Caco-2 (cell line): ENCODE results near the gene SLC25A30. TPM values are rescaled to one million over a fixed set of nuclear protein-coding genes. Genes with fewer than 3 reads are reported as not detected.

Experiments
- BruUV-seq: library from RNA; stranded (reverse); fragments of 400-500 nt; replicated peaks from 2 replicates; lab custom pipeline; 2021; lab: Mats Ljungman, UMichigan
- CTCF ChIA-PET: fragments of 300-600 bp; sonication (Branson Sonifier 250); formaldehyde crosslinking; loops from one replicate; lab custom pipeline; 2022; ENCODE audit warnings: antibody characterized with exemption; lab: Charles Lee
- POLR2A ChIA-PET: fragments of 300-600 bp; sonication (Branson Sonifier 250); formaldehyde crosslinking; loops from one replicate; lab custom pipeline; 2022; ENCODE audit warnings: antibody characterized with exemption; lab: Charles Lee
- DNase-seq, 2 experiments: peaks; one replicate each; pipeline versions ENCODE4 v3.0.0 to v3.0.0-alpha.2; 2020 to 2022
- H3K27me3 ChIP-seq: replicated peaks from 2 replicates; pipeline ENCODE4 v1.6.0; 2011; ENCODE audit warnings: low read length; ENCODE audit not compliant: control insufficient read depth, insufficient read depth
- H3K36me3 ChIP-seq: 2 replicates; pipeline ENCODE4 v1.5.1; 2011; ENCODE audit warnings: low read length; ENCODE audit not compliant: control insufficient read depth, insufficient read depth
- H3K4me1 ChIP-seq: fragments of 250-450 bp; sonication (Bioruptor Pico); 2 replicates; pipeline ENCODE4 v1.5.1; 2020; ENCODE audit warnings: mild to moderate bottlenecking
- H3K4me3 ChIP-seq: 2 replicates; pipeline ENCODE4 v1.5.1; 2011; ENCODE audit warnings: low read depth, mild to moderate bottlenecking, control low read depth, low read length
- H3K9me3 ChIP-seq: fragments of 250-450 bp; sonication (Bioruptor Pico); 2 replicates; pipeline ENCODE4 v1.5.1; 2020; ENCODE audit warnings: mild to moderate bottlenecking, moderate library complexity
- H3K27ac Mint-ChIP-seq: one replicate; pipeline ENCODE4 v1.8.0; 2022; ENCODE audit warnings: mixed read lengths; ENCODE audit not compliant: unreplicated experiment
- H3K27me3 Mint-ChIP-seq: one replicate; pipeline ENCODE4 v1.8.0; 2022; ENCODE audit warnings: mixed read lengths; ENCODE audit not compliant: insufficient read depth, unreplicated experiment
- H3K36me3 Mint-ChIP-seq: one replicate; pipeline ENCODE4 v1.8.0; 2022; ENCODE audit warnings: mild to moderate bottlenecking, mixed read lengths; ENCODE audit not compliant: insufficient read depth, unreplicated experiment
- H3K4me1 Mint-ChIP-seq: one replicate; pipeline ENCODE4 v1.8.0; 2022; ENCODE audit warnings: low read depth, mixed read lengths; ENCODE audit not compliant: unreplicated experiment
- H3K4me3 Mint-ChIP-seq: one replicate; pipeline ENCODE4 v1.8.0; 2022; ENCODE audit warnings: mild to moderate bottlenecking, moderate library complexity, mixed read lengths; ENCODE audit not compliant: unreplicated experiment
- H3K9me3 Mint-ChIP-seq: one replicate; pipeline ENCODE4 v1.8.0; 2022; ENCODE audit warnings: mixed read lengths; ENCODE audit not compliant: unreplicated experiment
- intact Hi-C: fragments of 100-400 bp; cut with micrococcal nuclease; formaldehyde crosslinking; loops from one replicate; pipeline ENCODE4 v1.10.0; 2022; ENCODE audit not compliant: unreplicated experiment
- total RNA-seq: library from RNA; stranded (reverse); gene quantifications from 2 replicates; pipeline ENCODE4 v1.2.3, GENCODE V29; 2022
- TF ChIP-seq, protein P1 (sequence below), 2 experiments: fragments of 200-600 bp in 1 of 2; IDR thresholded peaks; 1 replicate in 1 of 2; 2 replicates in 1 of 2; pipeline versions ENCODE4 v1.5.1 to v1.8.0; 2011 to 2022; ENCODE audit warnings: antibody characterized with exemption in 1 of 2, control low read depth in 1 of 2, inconsistent platforms in 1 of 2, low read depth in 1 of 2, low read length in 1 of 2, mild to moderate bottlenecking in 1 of 2, moderate library complexity in 1 of 2; ENCODE audit not compliant: insufficient read depth in 1 of 2, severe bottlenecking in 1 of 2, unreplicated experiment in 1 of 2

The SLC25A30 gene
- total RNA-seq, 1 experiment from 2014 or later, result 12.2 TPM

DNA sequence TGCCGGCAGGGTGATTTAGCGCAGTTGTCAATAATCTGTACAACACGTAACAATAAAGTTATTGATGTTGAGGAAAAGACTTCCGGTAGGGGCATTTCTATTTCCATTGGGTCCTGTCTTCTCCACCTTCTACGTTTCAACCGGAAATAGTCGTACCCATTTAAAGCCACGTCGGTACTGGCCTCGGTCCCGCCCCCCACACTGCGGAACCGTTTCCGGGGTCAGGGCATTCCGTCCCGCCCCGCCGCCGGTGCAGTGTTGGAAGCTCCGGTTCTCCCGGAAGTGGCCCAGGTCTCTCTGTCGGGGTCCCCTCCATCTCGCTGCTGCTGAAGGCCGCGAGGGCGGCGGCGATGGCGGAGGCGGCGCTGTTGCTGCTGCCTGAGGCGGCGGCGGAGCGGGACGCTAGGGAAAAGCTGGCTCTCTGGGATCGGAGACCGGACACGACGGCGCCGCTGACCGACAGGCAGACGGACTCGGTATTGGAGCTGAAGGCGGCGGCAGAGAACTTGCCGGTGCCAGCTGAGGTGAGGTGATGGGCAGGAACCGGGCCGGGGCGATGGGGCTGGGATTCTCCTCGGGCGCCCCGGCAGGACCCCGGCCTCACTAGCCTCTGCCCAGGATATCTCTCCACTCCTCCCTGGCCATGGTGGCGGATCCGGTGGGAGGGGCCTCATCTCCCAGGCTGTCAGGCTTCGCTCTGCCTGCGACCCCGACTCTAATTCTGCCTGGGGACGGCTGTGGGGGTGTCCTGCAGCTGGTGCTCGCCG, 46.7 kb upstream of the SLC25A30 start, which contains the start of gene COG3:
TSS of gene COG3 (plus strand) at position 253 of the 767 bp plus-strand sequence. CDS start at position 351, 98 bp downstream.
- peaks cover under 1% of the 10 kb centered on the region for H3K9me3 Mint-ChIP-seq
- peak within 1 kb of the TSS; percentile 94 for H3K4me3 Mint-ChIP-seq
- Histone ChIP-seq H3K4me3 (peak within 1 kb of the TSS; percentile 93), H3K36me3 (no peaks in the 10 kb centered on the region), H3K4me1 (peaks cover 42% of the 10 kb centered on the region), H3K9me3 (no peaks in the 10 kb centered on the region; the same call in 1 of the 2 replicates), H3K27me3 (no peaks in the 10 kb centered on the region)
- H3K36me3 Mint-ChIP-seq, result peaks cover 33% of the 10 kb centered on the region
- ChIA-PET POLR2A (interaction anchor here (0.6 to 1.4 kb wide), 6 partner anchors 14 to 133 kb away, joined by 3 to 5 read pairs (median 4); partner anchors contain the start of gene TPT1), CTCF (interaction anchor here (0.6 to 1.3 kb wide), 5 partner anchors 9 to 166 kb away, joined by 3 to 7 read pairs (median 5); no protein-coding TSS in a partner anchor)
- intact Hi-C loops, result loop anchor here (1.0 to 2.0 kb wide), 3 partner anchors 18 to 124 kb away; partner anchors contain the start of genes SLC25A30 and TPT1
- peaks cover 29% of the 10 kb centered on the region for H3K4me1 Mint-ChIP-seq
- peak within 1 kb of the TSS; percentile 88 for H3K27ac Mint-ChIP-seq
- no peaks in the 10 kb centered on the region for H3K27me3 Mint-ChIP-seq
- DNase-seq, result peak; percentile 96 to 97
- BruUV-seq, result TSS peak; percentile 44
- TF ChIP-seq, protein P1, sequence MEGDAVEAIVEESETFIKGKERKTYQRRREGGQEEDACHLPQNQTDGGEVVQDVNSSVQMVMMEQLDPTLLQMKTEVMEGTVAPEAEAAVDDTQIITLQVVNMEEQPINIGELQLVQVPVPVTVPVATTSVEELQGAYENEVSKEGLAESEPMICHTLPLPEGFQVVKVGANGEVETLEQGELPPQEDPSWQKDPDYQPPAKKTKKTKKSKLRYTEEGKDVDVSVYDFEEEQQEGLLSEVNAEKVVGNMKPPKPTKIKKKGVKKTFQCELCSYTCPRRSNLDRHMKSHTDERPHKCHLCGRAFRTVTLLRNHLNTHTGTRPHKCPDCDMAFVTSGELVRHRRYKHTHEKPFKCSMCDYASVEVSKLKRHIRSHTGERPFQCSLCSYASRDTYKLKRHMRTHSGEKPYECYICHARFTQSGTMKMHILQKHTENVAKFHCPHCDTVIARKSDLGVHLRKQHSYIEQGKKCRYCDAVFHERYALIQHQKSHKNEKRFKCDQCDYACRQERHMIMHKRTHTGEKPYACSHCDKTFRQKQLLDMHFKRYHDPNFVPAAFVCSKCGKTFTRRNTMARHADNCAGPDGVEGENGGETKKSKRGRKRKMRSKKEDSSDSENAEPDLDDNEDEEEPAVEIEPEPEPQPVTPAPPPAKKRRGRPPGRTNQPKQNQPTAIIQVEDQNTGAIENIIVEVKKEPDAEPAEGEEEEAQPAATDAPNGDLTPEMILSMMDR (IDR thresholded peaks at IDR 0.05; ENCODE audit: insufficient read depth in 1 of 2, low read depth in 1 of 2, low read length in 1 of 2, severe bottlenecking in 1 of 2, unreplicated experiment in 1 of 2), result peak in 1 of 2 experiments; percentile 68

DNA sequence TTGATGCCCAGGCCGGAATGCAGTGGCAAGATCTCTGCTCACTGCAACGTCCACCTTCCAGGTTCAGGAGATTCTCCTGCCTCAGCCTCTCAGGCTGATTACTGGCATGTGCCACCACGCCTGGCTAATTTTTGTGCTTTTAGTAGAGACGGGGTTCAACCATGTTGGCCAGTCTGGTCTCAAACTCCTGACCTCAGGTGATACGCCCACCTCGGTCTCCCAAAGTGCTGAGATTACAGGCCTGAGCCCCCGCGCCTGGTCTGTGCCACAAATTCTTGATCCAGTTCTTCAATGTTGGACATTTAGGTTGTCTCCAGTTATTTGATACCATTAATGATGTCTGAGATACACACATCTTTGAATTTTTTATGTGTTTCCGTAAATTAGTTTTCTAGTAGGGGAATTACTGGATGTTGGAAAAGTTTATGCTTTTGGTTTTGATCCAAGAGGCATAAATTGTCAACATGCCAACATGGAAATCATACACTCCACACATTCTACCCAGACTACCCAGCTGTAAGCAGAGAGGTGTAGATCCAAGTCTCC, 46.0 kb upstream of the SLC25A30 start:
- POLR2A ChIA-PET, result interaction anchor here (0.6 to 1.4 kb wide), 3 partner anchors 14 to 123 kb away, joined by 3 to 4 read pairs (median 4); partner anchors contain the start of gene TPT1
- Mint-ChIP-seq H3K27ac (peak overlapping the region; percentile 88), H3K4me1 (peaks cover 29% of the 10 kb centered on the region), H3K27me3 (no peaks in the 10 kb centered on the region), H3K36me3 (peaks cover 33% of the 10 kb centered on the region), H3K9me3 (peaks cover 7% of the 10 kb centered on the region), H3K4me3 (peak overlapping the region; percentile 94)
- Histone ChIP-seq H3K27me3 (no peaks in the 10 kb centered on the region), H3K36me3 (no peaks in the 10 kb centered on the region), H3K4me3 (peak overlapping the region; percentile 93), H3K9me3 (no peaks in the 10 kb centered on the region; the same call in none of the 2 replicates), H3K4me1 (peaks cover 42% of the 10 kb centered on the region)
- CTCF ChIA-PET, result interaction anchor here (0.6 to 1.3 kb wide), 5 partner anchors 9 to 167 kb away, joined by 3 to 7 read pairs (median 5); no protein-coding TSS in a partner anchor
- no peak for DNase-seq
- intact Hi-C loops, result loop anchor here (1.0 to 2.0 kb wide), 2 partner anchors 17 to 123 kb away; partner anchors contain the start of gene TPT1
- TF ChIP-seq, protein P1 (IDR thresholded peaks at IDR 0.05; ENCODE audit: insufficient read depth in 1 of 2, low read depth in 1 of 2, low read length in 1 of 2, severe bottlenecking in 1 of 2, unreplicated experiment in 1 of 2), result peak in 1 of 2 experiments; percentile 49
- TSS peak; percentile 89 for BruUV-seq
